ENCODE data around the gene NUP210. TPM values are rescaled to one million over a fixed set of nuclear protein-coding genes. Genes with fewer than 3 reads are reported as not detected.

NUP210 gene
- total and polyA plus RNA-seq, 2 experiments from 2014 or later, result 13.8 to 73.9 TPM

DNA sequence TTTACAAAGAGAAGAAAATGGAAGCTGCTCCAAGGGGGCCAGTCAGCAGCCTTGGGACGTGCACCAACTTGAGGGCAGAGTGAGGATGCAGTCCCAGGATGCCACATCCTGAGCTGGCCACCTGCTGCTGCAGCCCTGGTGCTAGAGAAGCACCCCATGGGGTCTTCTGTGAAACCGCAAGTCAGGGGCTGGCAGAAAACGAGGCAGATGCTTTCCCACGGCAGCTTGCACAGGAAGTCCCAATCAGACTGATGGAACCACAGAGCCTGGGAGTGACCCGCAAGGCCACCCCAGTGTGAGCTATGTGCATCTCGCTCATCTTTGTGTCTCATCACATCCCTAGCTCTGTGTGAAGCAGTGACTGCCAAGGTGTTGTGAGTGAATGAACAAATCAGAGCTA, 76.5 kb downstream of the NUP210 start:
- H3K4me1 Mint-ChIP-seq, result peaks cover 49% of the 10 kb centered on the region
- ATAC-seq, result no peak

More for the DNA sequence above, 76.5 kb downstream of the NUP210 start:
- H3K36me3 Mint-ChIP-seq (ENCODE audit: low read depth), result peaks cover 58% of the 10 kb centered on the region
- Histone ChIP-seq H3K27ac (ENCODE audit: low read depth) (no peak overlapping the region), H3K79me2 (replicated peaks; ENCODE audit: insufficient read depth) (no peaks in the 10 kb centered on the region), H3K9me2 (ENCODE audit: insufficient read depth) (no peaks in the 10 kb centered on the region), H3K4me3 (no peak overlapping the region), H4K20me1 (replicated peaks; ENCODE audit: insufficient read depth) (no peaks in the 10 kb centered on the region), H3K4me2 (no peak overlapping the region), H3F3A (replicated peaks; ENCODE audit: low read depth) (peaks cover 17% of the 10 kb centered on the region), H3K36me3 (ENCODE audit: insufficient read depth) (no peaks in the 10 kb centered on the region), H3K4me1 (ENCODE audit: insufficient read depth) (peaks cover 30% of the 10 kb centered on the region), H2AFZ (no peak overlapping the region), H3K27me3 (ENCODE audit: insufficient read depth) (no peaks in the 10 kb centered on the region)
- H3K4me3 Mint-ChIP-seq, result no peak overlapping the region
- TF ChIP-seq STAT1 (IDR thresholded peaks at IDR 0.05; ENCODE audit: unreplicated experiment) (no peak), ZNF331 (CRISPR knock-in tag; IDR thresholded peaks at IDR 0.05; ENCODE audit: low read depth) (no peak), EZH2 (IDR thresholded peaks at IDR 0.05; ENCODE audit: low read depth, unreplicated experiment) (no peak), JUNB (IDR thresholded peaks at IDR 0.05; ENCODE audit: unreplicated experiment) (no peak), CREB1 (CRISPR knock-in tag; IDR thresholded peaks at IDR 0.05; ENCODE audit: low read depth) (no peak), POLR2AphosphoS5 (IDR thresholded peaks at IDR 0.05; ENCODE audit: low read depth) (no peak), EZH2phosphoT487 (IDR thresholded peaks at IDR 0.05; ENCODE audit: unreplicated experiment) (no peak), NANOG (IDR thresholded peaks at IDR 0.05; ENCODE audit: borderline replicate concordance) (no peak), ZNF114 (CRISPR knock-in tag; IDR thresholded peaks at IDR 0.05) (no peak)
- TF ChIP-seq, protein P1, sequence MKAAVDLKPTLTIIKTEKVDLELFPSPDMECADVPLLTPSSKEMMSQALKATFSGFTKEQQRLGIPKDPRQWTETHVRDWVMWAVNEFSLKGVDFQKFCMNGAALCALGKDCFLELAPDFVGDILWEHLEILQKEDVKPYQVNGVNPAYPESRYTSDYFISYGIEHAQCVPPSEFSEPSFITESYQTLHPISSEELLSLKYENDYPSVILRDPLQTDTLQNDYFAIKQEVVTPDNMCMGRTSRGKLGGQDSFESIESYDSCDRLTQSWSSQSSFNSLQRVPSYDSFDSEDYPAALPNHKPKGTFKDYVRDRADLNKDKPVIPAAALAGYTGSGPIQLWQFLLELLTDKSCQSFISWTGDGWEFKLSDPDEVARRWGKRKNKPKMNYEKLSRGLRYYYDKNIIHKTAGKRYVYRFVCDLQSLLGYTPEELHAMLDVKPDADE (IDR thresholded peaks at IDR 0.05), result no peak
- TF ChIP-seq, protein P2, sequence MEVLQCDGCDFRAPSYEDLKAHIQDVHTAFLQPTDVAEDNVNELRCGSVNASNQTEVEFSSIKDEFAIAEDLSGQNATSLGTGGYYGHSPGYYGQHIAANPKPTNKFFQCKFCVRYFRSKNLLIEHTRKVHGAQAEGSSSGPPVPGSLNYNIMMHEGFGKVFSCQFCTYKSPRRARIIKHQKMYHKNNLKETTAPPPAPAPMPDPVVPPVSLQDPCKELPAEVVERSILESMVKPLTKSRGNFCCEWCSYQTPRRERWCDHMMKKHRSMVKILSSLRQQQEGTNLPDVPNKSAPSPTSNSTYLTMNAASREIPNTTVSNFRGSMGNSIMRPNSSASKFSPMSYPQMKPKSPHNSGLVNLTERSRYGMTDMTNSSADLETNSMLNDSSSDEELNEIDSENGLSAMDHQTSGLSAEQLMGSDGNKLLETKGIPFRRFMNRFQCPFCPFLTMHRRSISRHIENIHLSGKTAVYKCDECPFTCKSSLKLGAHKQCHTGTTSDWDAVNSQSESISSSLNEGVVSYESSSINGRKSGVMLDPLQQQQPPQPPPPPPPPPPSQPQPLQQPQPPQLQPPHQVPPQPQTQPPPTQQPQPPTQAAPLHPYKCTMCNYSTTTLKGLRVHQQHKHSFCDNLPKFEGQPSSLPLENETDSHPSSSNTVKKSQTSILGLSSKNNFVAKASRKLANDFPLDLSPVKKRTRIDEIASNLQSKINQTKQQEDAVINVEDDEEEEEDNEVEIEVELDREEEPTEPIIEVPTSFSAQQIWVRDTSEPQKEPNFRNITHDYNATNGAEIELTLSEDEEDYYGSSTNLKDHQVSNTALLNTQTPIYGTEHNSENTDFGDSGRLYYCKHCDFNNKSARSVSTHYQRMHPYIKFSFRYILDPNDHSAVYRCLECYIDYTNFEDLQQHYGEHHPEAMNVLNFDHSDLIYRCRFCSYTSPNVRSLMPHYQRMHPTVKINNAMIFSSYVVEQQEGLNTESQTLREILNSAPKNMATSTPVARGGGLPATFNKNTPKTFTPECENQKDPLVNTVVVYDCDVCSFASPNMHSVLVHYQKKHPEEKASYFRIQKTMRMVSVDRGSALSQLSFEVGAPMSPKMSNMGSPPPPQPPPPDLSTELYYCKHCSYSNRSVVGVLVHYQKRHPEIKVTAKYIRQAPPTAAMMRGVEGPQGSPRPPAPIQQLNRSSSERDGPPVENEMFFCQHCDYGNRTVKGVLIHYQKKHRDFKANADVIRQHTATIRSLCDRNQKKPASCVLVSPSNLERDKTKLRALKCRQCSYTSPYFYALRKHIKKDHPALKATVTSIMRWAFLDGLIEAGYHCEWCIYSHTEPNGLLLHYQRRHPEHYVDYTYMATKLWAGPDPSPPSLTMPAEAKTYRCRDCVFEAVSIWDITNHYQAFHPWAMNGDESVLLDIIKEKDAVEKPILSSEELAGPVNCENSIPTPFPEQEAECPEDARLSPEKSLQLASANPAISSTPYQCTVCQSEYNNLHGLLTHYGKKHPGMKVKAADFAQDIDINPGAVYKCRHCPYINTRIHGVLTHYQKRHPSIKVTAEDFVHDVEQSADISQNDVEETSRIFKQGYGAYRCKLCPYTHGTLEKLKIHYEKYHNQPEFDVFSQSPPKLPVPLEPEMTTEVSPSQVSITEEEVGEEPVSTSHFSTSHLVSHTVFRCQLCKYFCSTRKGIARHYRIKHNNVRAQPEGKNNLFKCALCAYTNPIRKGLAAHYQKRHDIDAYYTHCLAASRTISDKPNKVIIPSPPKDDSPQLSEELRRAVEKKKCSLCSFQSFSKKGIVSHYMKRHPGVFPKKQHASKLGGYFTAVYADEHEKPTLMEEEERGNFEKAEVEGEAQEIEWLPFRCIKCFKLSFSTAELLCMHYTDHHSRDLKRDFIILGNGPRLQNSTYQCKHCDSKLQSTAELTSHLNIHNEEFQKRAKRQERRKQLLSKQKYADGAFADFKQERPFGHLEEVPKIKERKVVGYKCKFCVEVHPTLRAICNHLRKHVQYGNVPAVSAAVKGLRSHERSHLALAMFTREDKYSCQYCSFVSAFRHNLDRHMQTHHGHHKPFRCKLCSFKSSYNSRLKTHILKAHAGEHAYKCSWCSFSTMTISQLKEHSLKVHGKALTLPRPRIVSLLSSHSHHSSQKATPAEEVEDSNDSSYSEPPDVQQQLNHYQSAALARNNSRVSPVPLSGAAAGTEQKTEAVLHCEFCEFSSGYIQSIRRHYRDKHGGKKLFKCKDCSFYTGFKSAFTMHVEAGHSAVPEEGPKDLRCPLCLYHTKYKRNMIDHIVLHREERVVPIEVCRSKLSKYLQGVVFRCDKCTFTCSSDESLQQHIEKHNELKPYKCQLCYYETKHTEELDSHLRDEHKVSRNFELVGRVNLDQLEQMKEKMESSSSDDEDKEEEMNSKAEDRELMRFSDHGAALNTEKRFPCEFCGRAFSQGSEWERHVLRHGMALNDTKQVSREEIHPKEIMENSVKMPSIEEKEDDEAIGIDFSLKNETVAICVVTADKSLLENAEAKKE (CRISPR knock-in tag; IDR thresholded peaks at IDR 0.05), result no peak
- TF ChIP-seq, protein P3, sequence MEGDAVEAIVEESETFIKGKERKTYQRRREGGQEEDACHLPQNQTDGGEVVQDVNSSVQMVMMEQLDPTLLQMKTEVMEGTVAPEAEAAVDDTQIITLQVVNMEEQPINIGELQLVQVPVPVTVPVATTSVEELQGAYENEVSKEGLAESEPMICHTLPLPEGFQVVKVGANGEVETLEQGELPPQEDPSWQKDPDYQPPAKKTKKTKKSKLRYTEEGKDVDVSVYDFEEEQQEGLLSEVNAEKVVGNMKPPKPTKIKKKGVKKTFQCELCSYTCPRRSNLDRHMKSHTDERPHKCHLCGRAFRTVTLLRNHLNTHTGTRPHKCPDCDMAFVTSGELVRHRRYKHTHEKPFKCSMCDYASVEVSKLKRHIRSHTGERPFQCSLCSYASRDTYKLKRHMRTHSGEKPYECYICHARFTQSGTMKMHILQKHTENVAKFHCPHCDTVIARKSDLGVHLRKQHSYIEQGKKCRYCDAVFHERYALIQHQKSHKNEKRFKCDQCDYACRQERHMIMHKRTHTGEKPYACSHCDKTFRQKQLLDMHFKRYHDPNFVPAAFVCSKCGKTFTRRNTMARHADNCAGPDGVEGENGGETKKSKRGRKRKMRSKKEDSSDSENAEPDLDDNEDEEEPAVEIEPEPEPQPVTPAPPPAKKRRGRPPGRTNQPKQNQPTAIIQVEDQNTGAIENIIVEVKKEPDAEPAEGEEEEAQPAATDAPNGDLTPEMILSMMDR (conservative IDR thresholded peaks at IDR 0.05; ENCODE audit: low read depth in 2 of 2), result no peak
- TF ChIP-seq, protein P4, sequence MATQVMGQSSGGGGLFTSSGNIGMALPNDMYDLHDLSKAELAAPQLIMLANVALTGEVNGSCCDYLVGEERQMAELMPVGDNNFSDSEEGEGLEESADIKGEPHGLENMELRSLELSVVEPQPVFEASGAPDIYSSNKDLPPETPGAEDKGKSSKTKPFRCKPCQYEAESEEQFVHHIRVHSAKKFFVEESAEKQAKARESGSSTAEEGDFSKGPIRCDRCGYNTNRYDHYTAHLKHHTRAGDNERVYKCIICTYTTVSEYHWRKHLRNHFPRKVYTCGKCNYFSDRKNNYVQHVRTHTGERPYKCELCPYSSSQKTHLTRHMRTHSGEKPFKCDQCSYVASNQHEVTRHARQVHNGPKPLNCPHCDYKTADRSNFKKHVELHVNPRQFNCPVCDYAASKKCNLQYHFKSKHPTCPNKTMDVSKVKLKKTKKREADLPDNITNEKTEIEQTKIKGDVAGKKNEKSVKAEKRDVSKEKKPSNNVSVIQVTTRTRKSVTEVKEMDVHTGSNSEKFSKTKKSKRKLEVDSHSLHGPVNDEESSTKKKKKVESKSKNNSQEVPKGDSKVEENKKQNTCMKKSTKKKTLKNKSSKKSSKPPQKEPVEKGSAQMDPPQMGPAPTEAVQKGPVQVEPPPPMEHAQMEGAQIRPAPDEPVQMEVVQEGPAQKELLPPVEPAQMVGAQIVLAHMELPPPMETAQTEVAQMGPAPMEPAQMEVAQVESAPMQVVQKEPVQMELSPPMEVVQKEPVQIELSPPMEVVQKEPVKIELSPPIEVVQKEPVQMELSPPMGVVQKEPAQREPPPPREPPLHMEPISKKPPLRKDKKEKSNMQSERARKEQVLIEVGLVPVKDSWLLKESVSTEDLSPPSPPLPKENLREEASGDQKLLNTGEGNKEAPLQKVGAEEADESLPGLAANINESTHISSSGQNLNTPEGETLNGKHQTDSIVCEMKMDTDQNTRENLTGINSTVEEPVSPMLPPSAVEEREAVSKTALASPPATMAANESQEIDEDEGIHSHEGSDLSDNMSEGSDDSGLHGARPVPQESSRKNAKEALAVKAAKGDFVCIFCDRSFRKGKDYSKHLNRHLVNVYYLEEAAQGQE (IDR thresholded peaks at IDR 0.05; ENCODE audit: unreplicated experiment), result no peak
- DNase-seq (ENCODE audit: low spot score), result no peak
- no peak overlapping the region for H3K27ac Mint-ChIP-seq
- H3K27me3 Mint-ChIP-seq (ENCODE audit: insufficient read depth, low read depth, poor library complexity), result peaks cover 21% of the 10 kb centered on the region
- H3K9me3 Mint-ChIP-seq, result no peaks in the 10 kb centered on the region; the same call in 2 of the 3 replicates

Measured in GM23338 (cell line).